K562 (cell line): ENCODE data around the gene EPOP. TPM values are rescaled to one million over a fixed set of nuclear protein-coding genes. Genes with fewer than 3 reads are reported as not detected.

Source experiments
- EP300 ChIP-seq: IDR thresholded peaks from 2 replicates; pipeline ENCODE4 v1.6.1; 2012; ENCODE audit warnings: low read length, improper control_type of control experiment
- GATAD2A ChIP-seq: fragments of 450-650 bp; IDR thresholded peaks from 2 replicates; pipeline ENCODE4 v1.6.1; 2017
- KLF1 ChIP-seq: fragments of 450-650 bp; IDR thresholded peaks from 2 replicates; pipeline ENCODE4 v1.6.1; 2016; ENCODE audit warnings: missing genetic modification characterization, missing compliant biosample characterization
- PHB2 ChIP-seq: fragments of 450-650 bp; IDR thresholded peaks from 2 replicates; pipeline ENCODE4 v1.6.1; 2017; ENCODE audit warnings: low read depth
- TCF7L2 ChIP-seq: fragments of 150-350 bp; IDR thresholded peaks from 2 replicates; pipeline ENCODE4 v1.6.1; 2016; ENCODE audit warnings: low read depth, mild to moderate bottlenecking, low read length, moderate library complexity
- ZNF431 ChIP-seq: sonication (generic); formaldehyde crosslinking; IDR thresholded peaks from 2 replicates; pipeline ENCODE4 v1.8.0; 2022; ENCODE audit warnings: mild to moderate bottlenecking, missing genetic modification reagents
- polyA plus RNA-seq, 8 experiments: library from polyadenylated mRNA; depleted of rRNA in 4 of 8; stranded (reverse) in 5 of 8; unstranded in 3 of 8; fragments of >200 nt; fragmentation: Nextera tagmentation in 2 of 8; fragmentation: Illumina TruSeq in 1 of 8; extraction: Ambion mirVana in 2 of 8; extraction: Trizol in 1 of 8; gene quantifications; 2 replicates each; pipeline versions ENCODE4 v1.2.1 to v1.2.3, GENCODE V29; 2011 to 2014; ENCODE audit warnings: inconsistent platforms in 1 of 8, missing spikeins in 1 of 8
- total RNA-seq, 7 experiments: library from RNA; depleted of rRNA in 6 of 7; stranded (reverse); fragments of >200 nt in 6 of 7; fragmentation: Illumina TruSeq in 2 of 7; extraction: Trizol in 2 of 7; gene quantifications; 2 replicates each; pipeline versions ENCODE4 v1.2.1 to v1.2.3, GENCODE V29; 2011 to 2021; ENCODE audit warnings: low replicate concordance in 1 of 7
- TF ChIP-seq, protein P1 (sequence below), 2 experiments: fragments of 450-650 bp; formaldehyde crosslinking in 1 of 2; IDR thresholded peaks; 2 replicates each; pipeline versions ENCODE4 v1.4.0 to v1.6.1; 2014 to 2020; ENCODE audit warnings: mild to moderate bottlenecking in 2 of 2, borderline replicate concordance in 1 of 2, low read depth in 1 of 2
- TF ChIP-seq, protein P2 (sequence below), 3 experiments: fragments of 200-800 bp in 1 of 3; fragments of 250-450 bp in 1 of 3; fragments of 450-650 bp in 1 of 3; sonication (Bioruptor Pico) in 1 of 3; sonication (Bioruptor generic) in 1 of 3; formaldehyde crosslinking in 1 of 3; IDR thresholded peaks; 2 replicates each; pipeline versions ENCODE4 v1.6.1 to v1.8.0; 2016 to 2022; ENCODE audit warnings: mild to moderate bottlenecking in 2 of 3, missing genetic modification characterization in 2 of 3, missing compliant biosample characterization in 1 of 3, moderate library complexity in 1 of 3

The EPOP gene
- total and polyA plus RNA-seq, 9 of the 15 experiments (the other 6 are each of a cell fraction or from before 2014, with no cell fraction given): 0.41 to 10.6 (median 4.6) TPM

DNA sequence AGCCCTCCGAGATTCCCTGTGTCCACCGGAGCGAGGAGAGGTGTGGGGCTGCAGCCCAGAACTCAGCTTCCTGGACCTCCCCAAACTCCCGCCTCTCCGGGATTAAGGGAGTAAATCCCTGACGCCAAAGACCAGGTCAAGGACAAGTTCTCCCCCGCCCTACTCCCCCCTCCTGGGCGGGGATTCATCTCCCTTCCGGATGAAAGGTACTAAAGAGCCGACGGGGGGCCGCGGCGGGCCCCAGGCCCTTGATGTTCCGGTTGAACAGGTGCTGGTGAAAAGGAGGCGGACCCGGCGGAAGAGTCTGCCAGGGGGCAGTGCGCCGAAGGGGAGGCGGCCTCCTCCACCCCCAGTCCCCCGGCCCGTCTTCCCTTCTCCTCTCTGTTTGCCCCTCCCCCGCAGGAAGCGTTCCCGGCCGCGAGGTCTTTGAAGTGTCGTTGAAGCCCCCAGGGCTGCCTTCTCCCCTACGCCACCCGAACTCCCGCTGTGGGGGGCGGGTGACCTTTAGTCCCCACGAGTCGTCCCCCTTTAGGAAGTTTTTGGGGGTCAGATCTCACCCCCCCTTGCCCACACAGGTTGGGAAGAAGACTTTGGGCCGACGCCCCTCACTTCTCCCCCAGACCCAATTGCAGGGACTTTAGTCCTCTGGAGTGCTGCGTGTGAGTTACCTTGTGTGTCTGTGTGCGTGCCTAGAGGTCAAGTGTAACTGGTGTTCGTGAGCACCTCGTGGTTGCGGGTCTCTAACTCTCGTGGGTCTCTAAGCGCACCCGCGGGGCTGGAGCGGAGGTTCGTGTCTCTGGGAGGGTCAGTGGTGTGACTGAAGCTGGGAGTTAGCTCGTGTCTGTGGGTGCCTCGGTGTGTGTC is 29.2 kb upstream of the EPOP start (continued):
- TF ChIP-seq, protein P1, sequence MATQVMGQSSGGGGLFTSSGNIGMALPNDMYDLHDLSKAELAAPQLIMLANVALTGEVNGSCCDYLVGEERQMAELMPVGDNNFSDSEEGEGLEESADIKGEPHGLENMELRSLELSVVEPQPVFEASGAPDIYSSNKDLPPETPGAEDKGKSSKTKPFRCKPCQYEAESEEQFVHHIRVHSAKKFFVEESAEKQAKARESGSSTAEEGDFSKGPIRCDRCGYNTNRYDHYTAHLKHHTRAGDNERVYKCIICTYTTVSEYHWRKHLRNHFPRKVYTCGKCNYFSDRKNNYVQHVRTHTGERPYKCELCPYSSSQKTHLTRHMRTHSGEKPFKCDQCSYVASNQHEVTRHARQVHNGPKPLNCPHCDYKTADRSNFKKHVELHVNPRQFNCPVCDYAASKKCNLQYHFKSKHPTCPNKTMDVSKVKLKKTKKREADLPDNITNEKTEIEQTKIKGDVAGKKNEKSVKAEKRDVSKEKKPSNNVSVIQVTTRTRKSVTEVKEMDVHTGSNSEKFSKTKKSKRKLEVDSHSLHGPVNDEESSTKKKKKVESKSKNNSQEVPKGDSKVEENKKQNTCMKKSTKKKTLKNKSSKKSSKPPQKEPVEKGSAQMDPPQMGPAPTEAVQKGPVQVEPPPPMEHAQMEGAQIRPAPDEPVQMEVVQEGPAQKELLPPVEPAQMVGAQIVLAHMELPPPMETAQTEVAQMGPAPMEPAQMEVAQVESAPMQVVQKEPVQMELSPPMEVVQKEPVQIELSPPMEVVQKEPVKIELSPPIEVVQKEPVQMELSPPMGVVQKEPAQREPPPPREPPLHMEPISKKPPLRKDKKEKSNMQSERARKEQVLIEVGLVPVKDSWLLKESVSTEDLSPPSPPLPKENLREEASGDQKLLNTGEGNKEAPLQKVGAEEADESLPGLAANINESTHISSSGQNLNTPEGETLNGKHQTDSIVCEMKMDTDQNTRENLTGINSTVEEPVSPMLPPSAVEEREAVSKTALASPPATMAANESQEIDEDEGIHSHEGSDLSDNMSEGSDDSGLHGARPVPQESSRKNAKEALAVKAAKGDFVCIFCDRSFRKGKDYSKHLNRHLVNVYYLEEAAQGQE (IDR thresholded peaks at IDR 0.05; ENCODE audit: borderline replicate concordance): peak; percentile 3; the same call in 1 of the 2 replicates
- TF ChIP-seq, protein P1 (CRISPR knock-in tag; IDR thresholded peaks at IDR 0.05; ENCODE audit: low read depth): no peak; the same call in 1 of the 2 replicates
- TF ChIP-seq ZNF431 (CRISPR knock-in tag) (0 out of 2 replicates have a peak, but pooled peaks have one; percentile 16), TCF7L2 (peak; percentile 57; the same call in 1 of the 2 replicates), KLF1 (tag) (0 out of 2 replicates have a peak, but pooled peaks have one; percentile 34), GATAD2A (0 out of 2 replicates have a peak, but pooled peaks have one; percentile 39), PHB2 (0 out of 2 replicates have a peak, but pooled peaks have one; percentile 15), EP300 (peak; percentile 35)
- TF ChIP-seq, protein P2, sequence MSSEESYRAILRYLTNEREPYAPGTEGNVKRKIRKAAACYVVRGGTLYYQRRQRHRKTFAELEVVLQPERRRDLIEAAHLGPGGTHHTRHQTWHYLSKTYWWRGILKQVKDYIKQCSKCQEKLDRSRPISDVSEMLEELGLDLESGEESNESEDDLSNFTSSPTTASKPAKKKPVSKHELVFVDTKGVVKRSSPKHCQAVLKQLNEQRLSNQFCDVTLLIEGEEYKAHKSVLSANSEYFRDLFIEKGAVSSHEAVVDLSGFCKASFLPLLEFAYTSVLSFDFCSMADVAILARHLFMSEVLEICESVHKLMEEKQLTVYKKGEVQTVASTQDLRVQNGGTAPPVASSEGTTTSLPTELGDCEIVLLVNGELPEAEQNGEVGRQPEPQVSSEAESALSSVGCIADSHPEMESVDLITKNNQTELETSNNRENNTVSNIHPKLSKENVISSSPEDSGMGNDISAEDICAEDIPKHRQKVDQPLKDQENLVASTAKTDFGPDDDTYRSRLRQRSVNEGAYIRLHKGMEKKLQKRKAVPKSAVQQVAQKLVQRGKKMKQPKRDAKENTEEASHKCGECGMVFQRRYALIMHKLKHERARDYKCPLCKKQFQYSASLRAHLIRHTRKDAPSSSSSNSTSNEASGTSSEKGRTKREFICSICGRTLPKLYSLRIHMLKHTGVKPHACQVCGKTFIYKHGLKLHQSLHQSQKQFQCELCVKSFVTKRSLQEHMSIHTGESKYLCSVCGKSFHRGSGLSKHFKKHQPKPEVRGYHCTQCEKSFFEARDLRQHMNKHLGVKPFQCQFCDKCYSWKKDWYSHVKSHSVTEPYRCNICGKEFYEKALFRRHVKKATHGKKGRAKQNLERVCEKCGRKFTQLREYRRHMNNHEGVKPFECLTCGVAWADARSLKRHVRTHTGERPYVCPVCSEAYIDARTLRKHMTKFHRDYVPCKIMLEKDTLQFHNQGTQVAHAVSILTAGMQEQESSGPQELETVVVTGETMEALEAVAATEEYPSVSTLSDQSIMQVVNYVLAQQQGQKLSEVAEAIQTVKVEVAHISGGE (CRISPR knock-in tag; IDR thresholded peaks at IDR 0.05): peak in 1 of 3 experiments; percentile 85; a peak in 2 of 6 replicates
